Right kidney (tissue), 1 donor: ENCODE data around the gene ZNF273.
"Not testable (repeated sequence)": the region's sequence is repeated elsewhere in the genome, so short reads cannot be mapped to it uniquely, and the experiment has no call there.

ENCODE experiments used
- DNase-seq: peaks from one replicate; pipeline ENCODE4 v3.0.0-alpha.2; 2016

Gene ZNF273

GRCh38 chr7:64888901-64889685 lies 14.0 kb upstream of the ZNF273 start:
- peak; percentile 57 for DNase-seq

- peak; percentile 16 for DNase-seq
Observed at GRCh38 chr7:64889686-64890162, 13.3 kb upstream of the ZNF273 start.

DNA sequence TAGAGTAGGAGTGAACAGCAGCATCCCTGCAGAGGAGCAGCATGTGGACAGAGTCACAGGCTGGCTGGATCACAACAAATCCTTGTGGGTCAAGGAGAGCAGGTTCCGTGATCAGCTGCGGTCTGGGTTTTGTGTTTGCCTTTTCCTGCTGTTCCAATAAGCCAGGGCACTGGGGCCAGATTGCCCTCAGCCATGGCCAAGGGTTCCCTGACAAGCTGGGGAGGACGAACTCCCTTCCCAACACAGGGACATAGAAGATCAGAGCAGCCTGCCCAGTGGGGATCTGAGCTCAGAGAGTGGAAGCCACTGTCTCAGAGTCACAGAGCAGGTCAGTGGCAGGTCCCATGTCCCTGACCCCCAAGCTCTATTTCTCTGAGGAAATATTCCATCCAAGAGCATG lies 12.8 kb upstream of the ZNF273 start:
- DNase-seq = not testable (repeated sequence)

DNA sequence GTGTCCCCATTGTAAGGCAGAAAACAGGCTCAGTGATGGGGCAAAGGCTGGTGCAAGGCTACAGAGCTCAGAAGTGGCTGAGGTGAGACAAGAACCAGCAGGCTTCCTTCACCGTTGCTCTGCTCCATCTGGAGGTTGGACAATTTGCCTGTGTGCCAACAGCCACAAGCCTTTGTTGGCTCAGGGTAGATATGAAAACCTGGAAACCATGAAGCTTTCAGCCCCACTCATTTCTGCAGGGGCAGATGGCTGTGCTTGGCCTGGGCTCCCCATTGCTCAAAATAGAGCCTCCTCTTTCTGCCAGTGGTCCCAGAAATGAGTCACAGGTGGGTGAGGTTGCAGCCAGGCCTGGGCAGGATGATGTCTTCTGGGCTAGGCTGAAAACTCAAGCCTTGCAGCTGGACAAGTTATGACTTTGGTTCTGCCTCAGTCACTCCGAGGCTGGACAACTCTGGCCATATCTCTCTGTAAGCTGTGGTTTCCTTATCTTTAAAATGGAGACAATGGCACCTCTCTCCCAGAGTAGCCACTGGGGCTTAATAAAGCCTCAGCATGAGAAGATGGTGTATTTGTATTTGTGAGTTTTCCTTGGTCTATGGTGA lies 12.2 kb upstream of the ZNF273 start:
- no peak for DNase-seq

- DNase-seq = not testable (repeated sequence)
Observed at GRCh38 chr7:64891363-64892081, 11.6 kb upstream of the ZNF273 start.

GRCh38 chr7:64892116-64892515 lies 11.0 kb upstream of the ZNF273 start:
- no peak for DNase-seq

DNA sequence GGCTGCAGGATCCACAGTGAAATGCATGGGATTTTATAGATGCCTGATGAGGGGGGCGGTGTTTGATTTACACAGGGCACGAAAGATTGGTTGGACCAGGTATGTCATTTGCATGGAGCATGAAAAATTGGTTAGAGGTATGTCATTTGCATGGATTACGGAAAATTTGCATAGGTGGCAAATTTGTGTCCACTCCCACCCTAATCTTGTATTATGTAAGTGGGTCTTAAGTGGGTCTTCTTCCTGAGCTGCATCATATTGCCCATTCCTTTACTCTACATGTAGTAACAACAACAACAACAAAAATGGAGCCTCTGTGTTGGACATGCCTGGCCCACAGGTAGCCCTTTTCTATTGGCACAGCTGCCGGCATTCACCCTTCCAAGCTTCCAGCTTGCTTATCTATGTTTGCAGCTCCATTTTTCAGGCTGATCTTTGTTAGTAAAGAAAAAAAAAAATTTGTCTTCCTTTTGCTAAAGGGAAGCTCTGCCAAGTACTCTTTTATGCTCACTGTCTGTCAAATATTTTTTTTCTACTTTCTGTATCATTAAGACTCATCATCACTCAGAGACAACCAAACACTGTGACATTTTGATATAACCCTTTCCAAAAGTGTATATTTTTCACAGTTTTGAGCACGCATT lies 10.3 kb upstream of the ZNF273 start:
- DNase-seq = no peak

GRCh38 chr7:64893401-64893800 lies 9.7 kb upstream of the ZNF273 start:
- DNase-seq = no peak

- peak; percentile 15 for DNase-seq
Observed at GRCh38 chr7:64902461-64902805, 640 bp upstream of the ZNF273 start.

DNA sequence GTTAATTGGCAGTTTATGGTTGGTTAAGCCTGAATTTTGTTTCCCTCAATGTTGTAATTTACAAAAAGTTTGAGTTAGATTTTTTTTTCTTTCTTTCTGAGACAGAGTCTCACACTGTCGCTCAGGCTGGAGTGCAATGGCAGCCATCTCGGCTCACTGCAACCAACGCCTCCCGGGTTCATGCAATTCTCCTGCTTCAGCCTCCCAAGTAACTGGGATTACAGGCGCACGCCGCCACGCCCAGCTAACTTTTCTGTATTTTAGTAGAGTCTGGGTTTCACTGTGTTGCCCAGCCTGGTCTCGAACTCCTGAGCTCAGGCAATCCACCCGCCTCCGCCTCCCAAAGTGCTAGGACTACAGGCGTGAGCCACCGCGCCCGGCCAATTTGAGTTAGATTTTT lies 935 bp downstream of the ZNF273 start:
- DNase-seq = no peak

DNA sequence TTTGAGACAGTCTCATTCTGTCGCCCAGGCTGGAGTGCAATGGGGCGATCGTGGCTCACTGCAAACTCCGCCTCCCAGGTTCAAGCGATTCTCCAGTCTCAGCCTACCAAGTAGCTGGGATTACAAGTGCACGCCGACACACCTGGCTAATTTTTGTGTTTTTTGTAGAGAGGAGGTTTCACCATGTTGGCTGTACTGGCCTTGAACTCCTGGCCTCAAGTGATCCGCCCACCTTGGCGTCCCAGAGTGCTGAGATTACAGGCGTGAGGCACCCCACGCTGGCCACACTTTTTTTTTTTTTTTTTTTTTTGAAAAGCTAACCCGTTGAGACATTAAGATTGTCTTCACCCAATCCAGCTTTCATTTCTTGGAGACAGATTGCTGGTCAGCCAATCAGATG lies 2.1 kb downstream of the ZNF273 start:
- DNase-seq = no peak

DNA sequence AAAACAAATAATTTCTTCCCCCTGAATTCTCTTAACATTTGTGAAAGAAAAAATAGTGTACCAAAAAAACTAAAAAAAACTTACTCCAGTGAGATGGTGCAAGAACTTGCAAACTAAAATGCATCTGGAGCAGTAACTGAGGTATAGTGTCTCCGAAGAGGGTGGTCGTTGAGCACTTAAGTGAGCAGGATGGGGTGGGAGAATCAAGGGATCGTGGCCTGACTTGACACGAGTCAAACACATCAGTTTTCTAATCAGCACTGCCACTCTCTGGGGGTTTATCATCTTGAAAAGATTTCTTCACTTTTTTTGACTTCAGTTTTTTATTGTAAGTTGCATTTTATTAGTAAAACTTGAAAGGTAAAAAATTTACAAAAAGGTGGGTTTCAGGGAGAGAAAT lies 2.5 kb downstream of the ZNF273 start:
- DNase-seq = no peak

DNA sequence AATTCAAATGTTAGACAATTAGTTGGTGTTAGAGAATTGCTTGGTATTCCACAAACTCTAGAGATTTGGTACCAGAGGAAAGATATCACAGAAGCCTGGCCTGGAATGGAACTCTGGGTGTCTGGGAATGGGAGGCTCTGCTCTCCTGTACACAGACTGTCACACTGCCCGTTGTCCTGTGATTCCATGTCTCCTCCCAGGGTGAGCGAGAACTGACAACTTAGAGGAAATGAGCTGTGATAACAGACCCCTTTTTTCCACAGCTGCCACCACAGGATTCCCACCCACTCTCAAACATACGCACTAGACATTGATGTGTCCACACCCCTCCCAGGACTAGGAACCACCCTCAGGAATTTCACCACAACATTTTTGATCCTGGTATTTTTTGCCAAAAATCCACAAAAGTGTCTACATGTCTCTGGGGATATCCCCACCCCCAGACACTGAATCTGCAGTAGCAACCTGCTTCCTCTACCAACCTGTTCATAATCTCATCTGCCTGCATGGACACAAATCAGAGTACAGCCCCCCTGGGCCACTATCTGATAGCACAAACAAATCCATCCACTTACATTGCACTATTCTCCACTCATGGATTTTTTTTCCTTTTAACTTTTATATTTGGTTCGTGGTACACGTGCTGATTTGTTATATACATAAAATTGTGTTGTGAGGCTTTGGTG lies 4.7 kb downstream of the ZNF273 start:
- DNase-seq = no peak

DNA sequence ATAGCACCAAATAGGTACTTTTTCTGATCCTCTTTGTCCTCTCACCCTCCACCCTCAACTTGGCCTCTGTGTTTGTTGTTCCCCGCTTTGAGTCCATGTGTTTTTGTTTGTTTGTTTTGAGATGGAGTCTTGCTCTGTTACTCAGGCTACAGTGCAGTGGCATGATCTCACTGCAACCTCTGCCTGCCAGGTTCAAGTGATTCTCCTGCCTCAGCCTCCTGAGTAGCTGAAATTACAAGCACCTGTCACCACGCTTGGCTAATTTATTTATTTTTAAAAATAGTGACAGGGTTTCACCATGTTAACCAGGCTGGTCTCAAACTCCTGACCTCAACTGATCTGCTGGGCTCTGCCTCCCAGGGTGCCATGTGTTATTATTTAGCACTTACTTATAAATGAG lies 5.3 kb downstream of the ZNF273 start:
- DNase-seq = no peak

DNA sequence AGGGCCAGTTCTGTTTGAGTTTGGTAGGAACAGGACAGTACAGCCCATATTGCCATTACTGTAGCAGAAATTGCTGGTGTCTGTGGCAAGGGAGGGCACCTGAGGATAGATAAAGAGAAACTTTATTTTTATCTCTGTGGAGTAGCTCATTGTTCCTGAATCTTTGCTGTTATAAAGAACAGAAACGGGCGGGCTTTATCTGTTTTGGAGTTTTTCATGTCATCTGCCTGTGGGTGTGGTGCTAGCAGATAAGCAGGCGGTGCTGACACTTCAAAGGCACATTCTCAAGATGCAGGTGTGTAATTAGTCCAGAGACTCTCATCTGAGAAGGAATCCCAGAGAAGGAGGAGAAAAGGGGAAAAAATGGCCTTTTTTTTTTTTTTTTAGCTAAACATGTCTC lies 11.5 kb downstream of the ZNF273 start:
- DNase-seq = no peak

DNA sequence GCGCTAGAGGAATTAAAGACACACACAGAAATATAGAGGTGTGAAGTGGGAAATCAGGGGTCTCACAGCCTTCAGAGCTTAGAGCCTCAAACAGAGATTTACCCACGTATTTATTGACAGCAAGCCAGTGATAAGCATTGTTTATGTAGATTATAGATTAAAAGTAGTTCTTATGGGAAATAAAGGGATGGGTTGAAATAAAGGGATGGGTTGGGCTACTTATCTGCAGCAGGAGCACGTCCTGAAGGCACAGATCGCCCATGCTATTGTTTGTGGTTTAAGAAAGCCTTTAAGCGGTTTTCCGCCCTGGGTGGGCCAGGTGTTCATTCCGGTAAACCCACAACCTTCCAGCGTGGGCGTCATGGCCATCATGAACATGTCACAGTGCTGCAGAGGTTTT lies 12.2 kb downstream of the ZNF273 start:
- DNase-seq = not testable (repeated sequence)

DNA sequence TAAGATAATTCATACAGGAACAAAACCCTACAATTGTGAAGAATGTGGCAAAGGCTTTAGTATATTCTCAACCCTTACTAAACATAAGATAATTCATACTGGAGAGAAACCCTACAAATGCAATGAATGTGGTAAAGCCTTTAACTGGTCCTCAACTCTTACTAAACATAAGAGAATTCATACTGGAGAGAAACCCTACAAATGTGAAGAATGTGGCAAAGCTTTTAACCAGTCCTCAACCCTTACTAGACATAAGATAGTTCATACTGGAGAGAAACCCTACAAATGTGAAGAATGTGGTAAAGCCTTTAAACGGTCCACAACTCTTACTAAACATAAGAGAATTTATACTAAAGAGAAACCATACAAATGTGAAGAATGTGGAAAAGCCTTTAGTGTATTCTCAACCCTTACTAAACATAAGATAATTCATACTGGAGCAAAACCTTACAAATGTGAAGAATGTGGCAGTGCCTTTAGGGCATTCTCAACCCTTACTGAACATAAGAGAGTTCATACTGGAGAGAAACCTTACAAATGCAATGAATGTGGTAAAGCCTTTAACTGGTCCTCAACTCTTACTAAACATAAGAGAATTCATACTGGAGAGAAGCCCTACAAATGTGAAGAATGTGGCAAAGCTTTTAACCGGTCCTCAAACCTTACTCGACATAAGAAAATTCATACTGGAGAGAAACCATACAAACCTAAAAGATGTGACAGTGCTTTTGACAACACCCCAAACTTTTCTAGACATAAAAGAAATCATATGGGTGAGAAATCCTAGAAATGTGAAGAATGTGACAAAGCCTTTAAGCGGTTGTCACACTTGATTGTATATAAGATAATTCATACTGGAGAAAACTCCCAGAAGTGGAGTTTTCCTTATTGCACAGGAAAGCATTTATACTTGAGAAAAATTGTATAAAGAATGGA lies 25.4 kb downstream of the ZNF273 start:
- DNase-seq = not testable (repeated sequence)

DNA sequence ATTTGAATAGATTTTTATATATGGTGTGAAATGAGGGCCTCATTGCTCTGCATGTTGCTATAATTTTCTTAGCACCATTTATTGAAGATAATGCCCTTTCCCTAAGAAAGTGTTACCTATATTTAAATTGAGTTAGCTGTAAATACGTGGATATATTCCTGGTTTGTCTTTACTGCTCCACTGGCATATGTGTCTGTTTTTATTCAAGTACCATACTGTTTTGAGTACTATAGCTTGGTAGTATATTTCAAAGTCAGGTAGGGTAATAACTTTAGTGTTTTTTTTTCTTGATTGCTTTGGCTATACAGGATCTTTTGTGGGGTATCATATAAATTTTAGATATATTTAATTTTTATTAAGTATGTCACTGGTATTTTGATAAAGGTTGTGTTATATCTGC lies 31.4 kb downstream of the ZNF273 start:
- no peak for DNase-seq

DNA sequence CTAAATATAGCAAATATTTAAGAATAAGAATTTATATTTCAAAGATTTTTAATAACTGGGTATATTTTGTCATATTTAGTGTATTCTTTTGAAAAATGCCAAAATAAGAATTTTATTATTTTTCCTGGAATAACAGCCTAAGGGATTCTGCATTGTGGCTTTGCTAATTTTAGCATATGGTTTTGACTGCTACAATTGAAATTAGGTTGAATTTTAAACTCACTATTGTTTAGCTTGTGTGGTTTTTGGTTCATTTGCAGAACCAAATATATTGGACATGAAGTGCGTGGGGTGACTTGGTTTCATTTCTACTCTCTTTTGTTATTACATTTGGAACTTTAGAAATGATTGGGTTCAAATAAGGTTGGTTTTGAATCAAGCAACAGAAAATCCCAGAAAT lies 35.5 kb downstream of the ZNF273 start:
- no peak for DNase-seq

DNA sequence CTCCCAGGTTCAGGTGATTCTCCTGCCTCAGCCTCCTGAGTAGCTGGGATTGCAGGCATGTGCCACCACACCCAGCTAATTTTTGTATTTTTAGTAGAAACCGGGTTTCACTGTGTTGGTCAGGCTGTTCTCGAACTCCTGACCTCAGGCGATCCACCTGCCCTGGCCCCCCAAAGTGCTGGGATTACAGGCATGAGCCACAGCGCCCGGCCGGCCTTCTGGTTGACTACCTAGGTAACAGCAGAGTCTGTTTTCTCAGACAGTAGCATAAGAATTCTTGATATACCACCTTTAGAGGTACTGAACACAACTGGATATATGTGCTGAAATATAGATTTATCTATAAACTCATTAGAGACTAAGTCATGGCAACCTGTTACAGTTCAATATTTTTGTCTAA lies 36.9 kb downstream of the ZNF273 start:
- DNase-seq = not testable (repeated sequence)
